ENCODE measurements around the gene MAPT.
A peak's percentile ranks its signal among the peaks of the same experiment; 100 is the strongest.

MAPT gene

DNA sequence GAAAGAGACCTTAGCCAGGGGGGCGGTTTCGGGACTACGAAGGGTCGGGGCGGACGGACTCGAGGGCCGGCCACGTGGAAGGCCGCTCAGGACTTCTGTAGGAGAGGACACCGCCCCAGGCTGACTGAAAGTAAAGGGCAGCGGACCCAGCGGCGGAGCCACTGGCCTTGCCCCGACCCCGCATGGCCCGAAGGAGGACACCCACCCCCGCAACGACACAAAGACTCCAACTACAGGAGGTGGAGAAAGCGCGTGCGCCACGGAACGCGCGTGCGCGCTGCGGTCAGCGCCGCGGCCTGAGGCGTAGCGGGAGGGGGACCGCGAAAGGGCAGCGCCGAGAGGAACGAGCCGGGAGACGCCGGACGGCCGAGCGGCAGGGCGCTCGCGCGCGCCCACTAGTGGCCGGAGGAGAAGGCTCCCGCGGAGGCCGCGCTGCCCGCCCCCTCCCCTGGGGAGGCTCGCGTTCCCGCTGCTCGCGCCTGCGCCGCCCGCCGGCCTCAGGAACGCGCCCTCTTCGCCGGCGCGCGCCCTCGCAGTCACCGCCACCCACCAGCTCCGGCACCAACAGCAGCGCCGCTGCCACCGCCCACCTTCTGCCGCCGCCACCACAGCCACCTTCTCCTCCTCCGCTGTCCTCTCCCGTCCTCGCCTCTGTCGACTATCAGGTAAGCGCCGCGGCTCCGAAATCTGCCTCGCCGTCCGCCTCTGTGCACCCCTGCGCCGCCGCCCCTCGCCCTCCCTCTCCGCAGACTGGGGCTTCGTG lies at the start of gene MAPT:
MAPT (plus strand) TSS at position 533 of the 763 bp plus-strand sequence. CDS start 67,784 bp downstream, outside the sequence.
- DNase-seq (ENCODE audit: low read depth in 2 of 2, low spot score in 1 of 2) = peak; percentile 44 to 69

DNA sequence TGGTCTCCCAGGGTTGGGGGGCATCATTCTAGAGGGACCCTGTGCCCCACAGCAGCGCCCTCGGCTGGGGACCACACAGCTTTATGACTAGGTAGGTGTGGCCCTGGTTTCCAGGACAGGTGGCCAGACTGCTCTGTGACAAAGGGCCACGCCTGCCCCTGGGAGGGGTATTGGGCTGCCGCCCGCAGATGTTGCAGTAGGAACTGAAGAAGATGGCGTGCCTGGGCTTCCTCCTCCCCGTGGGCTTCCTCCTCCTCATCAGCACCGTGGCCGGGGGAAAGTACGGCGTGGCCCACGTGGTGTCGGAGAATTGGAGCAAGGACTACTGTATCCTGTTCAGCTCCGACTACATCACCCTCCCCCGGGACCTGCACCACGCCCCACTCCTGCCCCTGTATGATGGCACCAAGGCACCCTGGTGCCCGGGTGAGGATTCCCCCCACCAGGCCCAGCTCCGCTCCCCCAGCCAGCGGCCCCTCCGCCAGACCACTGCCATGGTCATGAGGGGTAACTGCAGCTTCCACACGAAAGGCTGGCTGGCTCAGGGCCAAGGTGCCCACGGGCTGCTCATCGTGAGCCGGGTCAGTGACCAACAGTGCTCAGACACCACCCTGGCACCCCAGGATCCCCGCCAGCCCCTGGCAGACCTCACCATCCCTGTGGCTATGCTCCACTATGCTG lies 49.5 kb upstream of the MAPT start, which contains the start of gene SPPL2C:
SPPL2C (plus strand) TSS at position 187 of the 681 bp plus-strand sequence; CDS start at position 213, 26 bp downstream.
- DNase-seq (ENCODE audit: low read depth in 2 of 2, low spot score in 1 of 2) = no peak

DNA sequence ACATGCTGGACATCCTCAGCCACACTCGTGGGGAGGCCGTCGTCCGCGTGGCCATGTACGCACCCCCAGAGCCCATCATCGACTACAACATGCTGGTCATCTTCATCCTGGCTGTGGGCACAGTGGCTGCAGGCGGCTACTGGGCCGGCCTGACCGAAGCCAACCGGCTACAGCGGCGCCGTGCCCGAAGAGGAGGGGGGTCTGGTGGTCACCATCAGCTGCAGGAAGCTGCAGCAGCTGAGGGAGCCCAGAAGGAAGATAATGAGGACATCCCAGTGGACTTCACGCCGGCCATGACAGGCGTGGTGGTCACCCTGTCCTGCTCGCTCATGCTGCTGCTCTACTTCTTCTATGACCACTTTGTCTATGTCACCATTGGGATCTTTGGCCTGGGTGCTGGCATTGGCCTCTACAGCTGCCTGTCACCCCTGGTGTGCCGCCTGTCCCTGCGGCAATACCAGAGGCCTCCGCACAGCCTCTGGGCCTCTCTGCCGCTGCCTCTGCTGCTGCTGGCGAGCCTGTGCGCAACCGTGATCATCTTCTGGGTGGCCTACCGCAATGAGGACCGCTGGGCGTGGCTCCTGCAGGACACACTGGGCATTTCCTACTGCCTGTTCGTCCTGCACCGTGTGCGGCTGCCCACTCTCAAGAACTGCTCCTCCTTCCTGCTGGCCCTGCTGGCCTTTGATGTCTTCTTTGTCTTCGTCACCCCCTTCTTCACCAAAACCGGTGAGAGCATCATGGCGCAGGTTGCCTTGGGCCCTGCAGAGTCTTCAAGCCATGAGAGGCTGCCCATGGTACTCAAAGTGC lies 48.8 kb upstream of the MAPT start:
- no peak for DNase-seq (ENCODE audit: low read depth in 2 of 2, low spot score in 1 of 2)

DNA sequence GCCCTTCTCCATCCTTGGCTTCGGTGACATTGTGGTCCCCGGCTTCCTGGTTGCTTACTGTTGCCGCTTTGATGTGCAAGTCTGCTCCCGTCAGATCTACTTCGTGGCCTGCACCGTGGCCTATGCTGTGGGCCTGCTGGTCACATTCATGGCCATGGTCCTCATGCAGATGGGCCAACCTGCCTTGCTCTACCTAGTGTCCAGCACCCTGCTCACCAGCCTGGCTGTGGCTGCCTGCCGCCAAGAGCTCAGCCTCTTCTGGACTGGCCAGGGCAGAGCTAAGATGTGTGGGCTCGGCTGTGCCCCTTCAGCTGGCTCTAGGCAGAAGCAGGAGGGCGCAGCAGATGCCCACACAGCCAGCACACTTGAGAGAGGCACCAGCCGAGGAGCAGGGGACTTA lies 48.1 kb upstream of the MAPT start:
- DNase-seq (ENCODE audit: low read depth in 2 of 2, low spot score in 1 of 2) = no peak

DNA sequence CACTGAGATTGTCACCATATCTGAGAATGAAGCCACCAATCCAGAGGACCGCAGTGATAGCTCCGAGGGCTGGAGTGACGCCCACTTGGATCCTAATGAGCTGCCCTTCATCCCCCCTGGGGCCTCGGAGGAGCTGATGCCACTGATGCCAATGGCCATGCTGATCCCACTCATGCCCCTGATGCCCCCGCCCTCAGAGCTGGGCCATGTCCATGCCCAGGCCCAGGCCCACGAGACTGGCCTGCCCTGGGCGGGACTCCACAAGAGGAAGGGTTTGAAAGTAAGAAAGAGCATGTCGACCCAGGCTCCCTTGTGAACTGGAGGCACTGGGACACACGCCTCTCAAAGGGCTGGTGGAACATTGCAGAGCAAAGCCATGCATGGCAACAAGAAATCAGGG lies 47.7 kb upstream of the MAPT start:
- DNase-seq (ENCODE audit: low read depth in 2 of 2, low spot score in 1 of 2) = no peak

DNA sequence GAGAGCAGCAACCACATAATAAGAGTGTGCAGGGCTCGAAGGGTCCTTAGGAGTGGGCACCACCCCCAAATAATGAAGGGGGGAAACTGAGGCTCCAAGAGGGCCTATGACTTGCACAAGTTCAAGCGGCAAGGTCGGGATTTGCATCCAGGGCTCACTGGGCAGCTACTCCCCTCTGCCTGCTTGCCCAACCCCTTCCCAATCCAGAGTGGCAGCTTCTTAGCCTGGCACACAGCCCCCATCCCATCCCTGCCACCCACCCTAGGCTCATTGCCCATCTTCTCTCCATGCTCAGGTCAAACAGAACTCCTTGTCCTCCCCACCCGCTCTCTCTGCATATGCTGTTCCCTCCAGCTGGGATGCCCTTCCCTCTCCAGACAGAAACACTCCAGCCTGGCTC lies 47.3 kb upstream of the MAPT start:
- no peak for DNase-seq (ENCODE audit: low read depth in 2 of 2, low spot score in 1 of 2)

DNA sequence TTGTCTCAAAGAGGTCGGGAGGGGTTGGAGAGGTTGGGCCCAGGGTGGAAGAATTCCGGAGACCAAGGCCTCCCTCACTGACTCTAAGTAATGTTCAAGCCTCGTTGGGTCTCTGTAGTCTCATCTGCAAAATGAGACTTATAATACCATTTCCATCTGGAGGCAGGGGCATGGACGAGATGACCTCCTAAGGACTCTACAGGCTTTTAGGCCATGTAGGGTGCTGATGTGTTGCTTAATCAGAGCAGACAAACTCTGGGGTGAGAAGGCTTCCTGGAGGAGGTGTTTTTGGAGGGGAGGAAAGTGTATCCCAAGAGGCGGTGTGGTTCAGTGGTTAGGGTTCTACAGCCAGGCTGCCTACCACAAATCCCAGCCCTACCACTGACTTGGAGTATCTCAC lies 46.6 kb upstream of the MAPT start:
- no peak for DNase-seq (ENCODE audit: low read depth in 2 of 2, low spot score in 1 of 2)

DNA sequence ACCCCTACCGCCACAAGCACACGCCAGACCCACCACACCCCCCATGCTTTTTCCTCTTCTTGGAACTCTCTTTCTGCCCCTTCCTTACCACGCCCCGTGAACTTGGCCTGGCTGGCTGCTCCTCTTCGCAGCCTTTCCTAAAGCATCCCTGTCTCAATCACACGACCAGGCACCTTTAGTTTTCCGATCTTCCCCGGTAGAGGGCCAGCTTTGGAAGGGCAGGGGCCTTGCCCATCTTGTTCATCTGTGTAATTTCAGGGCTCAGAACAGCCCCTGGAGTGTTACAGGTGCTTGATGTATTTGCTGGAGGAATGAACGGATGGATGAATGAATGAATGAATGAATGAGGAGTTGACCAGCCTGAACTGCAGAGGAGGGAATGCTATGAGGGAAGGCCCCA lies 45.9 kb upstream of the MAPT start:
- DNase-seq (ENCODE audit: low read depth in 2 of 2, low spot score in 1 of 2) = no peak

DNA sequence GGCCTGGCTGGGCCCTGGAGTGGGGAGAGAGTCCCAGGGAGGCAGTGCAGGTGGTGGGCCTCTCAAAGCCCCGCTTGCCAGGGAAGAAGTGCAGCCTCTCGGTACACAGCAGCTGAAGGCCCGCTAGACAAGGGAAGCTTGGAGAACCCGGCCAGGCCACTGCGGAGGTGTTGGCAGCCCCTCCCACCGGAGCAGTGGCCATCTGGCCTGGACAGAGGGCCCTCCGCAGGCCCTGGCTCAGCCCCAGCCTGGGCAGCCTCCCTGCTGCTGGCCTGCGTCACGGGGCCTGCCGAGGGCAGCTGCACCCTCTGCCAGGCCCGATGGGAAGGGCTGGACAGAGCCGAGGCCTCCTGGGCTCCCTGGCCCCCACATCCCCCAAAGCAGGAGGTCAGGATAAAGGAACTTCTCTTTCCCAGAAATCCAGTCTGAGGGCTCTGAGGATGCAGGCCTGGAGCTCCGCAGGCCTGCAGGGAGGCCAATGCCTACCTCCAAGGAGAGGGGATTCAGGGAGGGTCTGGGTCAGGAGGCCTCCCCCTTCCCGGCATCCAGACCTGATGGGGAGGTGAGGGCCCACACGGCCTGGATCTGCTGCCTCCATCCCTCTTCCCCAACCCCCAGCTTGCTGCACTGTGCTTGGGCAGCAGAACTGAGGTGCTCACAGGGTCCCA lies 45.4 kb upstream of the MAPT start:
- DNase-seq (ENCODE audit: low read depth in 2 of 2, low spot score in 1 of 2) = no peak

DNA sequence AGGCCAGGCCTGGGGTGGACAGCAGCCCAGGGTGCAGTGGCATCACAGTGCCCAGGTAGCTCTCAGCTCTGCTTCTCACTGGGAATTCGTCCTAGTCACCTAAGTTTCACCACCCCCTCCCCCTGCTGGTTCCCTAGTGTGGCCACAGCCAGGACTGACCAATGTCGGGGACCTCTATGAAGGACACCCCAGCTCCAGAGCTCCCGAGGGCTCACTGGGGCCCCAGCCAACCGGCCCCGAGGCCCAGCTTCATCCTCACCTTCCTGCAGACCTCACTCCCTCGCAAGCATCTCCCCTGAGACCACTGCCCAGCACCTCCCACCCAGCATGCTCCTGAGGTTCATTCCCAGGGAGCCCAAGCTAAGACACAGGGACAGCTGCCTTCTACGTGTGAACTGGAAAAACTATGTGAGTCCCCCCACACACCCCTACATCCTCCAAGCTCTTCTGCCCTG lies 44.8 kb upstream of the MAPT start:
- DNase-seq (ENCODE audit: low read depth in 2 of 2, low spot score in 1 of 2) = no peak

DNA sequence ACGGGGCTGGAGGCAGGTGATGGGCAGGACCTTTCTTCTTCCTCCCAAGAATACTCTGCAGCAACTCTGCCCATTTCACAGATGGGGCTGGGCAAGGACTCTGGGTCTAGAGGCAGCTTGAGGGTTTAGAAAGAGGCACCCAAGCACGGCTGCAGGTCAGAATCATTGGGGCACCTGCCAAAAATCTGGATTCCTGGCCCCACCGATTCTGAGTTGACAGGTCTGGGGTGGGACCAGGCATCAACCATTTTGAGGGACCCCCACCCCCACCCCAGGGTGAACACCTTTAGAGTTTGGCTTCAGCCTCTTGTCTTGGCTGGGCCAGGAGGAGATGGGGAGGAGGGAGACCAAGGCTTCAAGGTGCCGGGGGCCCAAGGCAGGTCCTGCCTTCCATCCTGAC lies 44.3 kb upstream of the MAPT start:
- DNase-seq (ENCODE audit: low read depth in 2 of 2, low spot score in 1 of 2) = no peak

DNA sequence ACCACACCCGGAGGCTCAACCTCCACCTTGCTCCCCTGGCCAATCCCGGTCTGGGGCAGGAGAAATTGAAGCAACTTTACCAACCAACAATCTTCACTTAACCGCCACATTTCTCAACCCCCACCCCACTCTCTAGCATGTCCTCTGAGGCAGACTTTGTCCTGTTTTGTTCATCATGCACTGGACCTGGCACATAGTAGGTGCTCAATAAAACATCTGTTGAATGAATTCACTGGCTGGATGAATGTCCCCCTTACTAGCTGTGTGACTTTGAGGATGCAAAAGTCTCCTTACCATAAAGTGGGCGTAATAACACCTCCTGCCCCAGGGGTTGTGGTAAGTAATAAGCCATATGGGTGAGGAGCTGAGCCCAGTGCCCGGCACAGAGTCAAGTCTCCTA lies 43.9 kb upstream of the MAPT start:
- DNase-seq (ENCODE audit: low read depth in 2 of 2, low spot score in 1 of 2) = no peak

DNA sequence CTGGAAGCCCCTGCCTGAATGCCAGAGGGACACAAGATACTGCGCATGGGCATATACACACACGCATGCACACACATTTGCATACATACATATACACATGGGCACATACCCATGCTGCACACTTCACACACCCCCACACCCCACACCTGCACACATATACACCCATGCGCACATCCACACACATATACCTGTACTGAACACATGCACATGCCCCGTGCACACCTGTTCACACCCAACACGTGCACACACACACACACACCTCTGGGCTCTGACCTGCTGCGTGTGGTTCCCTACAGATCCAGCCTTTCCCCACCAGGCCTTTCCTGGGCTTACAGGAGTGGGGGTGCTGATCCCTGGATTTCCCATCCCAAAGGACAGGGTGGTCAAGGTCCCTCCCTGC lies 43.3 kb upstream of the MAPT start:
- no peak for DNase-seq (ENCODE audit: low read depth in 2 of 2, low spot score in 1 of 2)

DNA sequence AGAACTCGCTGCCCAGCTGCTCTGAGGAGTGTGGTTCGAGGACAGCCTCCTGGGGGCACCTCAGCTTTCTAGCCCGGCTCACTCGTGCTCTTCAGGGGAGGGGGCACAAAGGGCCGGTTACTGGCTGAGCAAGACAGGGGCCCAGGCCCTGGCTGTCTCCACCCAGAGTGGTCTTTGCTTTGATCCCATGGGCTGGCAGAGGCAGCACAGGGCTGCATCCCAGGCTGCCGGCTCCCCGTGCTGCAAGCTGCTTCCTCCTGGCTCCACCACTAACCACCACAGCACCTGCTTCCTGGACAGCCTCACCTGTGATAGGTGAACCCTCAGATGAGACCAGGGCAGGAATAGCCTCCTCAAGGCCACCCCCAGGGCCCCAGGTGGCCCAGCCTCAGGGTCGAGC lies 42.9 kb upstream of the MAPT start:
- no peak for DNase-seq (ENCODE audit: low read depth in 2 of 2, low spot score in 1 of 2)

DNA sequence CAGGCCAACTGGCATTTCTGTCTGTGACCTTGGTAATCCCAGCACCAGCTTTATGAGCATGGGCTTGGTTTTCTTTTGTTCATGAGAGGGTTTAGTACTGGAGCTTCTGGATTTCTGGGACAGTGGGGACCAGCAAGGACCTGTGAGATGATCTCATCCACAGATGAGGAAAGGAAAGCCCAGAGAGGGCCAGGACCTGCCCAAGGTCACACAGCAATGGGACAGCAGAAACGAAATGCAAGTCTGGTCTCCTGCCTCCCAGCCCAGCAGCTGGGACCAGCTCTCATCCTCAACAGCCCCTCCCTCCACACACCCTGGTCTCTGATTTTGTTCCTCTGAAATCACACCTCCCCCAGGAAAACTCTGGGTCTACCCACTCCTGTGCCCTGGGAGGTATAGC lies 42.5 kb upstream of the MAPT start:
- no peak for DNase-seq (ENCODE audit: low read depth in 2 of 2, low spot score in 1 of 2)

DNA sequence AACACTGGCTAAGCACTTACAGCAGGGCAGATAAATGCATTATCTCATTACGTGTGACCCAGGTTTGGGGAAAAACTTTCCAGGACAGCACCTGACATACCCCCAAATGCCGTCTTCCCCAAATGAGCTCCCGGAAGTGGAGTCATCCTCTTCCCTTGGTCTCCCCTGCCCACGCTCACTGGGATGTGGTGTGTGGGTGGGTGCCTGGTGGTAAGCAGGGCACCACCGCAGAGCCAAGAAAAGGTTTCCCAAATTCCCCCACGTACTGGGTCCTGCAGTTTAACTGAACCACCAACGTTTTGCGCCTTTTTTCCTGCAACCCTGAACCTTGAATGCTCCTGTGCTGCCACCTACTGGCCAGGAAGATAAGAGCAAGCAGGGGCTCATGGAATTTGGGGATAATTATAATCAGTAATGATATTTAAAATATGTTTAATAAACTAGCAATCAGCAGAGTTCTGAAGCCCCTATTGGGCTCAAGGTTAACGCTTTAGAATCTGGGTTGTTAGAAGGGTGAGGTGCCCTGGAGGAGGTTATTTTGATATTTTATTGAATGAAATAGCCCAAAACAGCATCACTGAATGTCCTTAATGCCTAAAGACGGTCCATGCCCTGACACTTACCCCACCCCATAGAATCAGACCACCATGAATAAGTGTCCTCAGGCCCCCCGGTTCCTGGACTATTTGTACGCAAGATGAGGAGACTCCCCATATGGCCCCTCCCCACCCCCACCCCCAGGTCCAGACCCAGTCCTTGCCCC lies 41.6 kb upstream of the MAPT start:
- DNase-seq (ENCODE audit: low read depth in 2 of 2, low spot score in 1 of 2) = peak; percentile 13 to 33

DNA sequence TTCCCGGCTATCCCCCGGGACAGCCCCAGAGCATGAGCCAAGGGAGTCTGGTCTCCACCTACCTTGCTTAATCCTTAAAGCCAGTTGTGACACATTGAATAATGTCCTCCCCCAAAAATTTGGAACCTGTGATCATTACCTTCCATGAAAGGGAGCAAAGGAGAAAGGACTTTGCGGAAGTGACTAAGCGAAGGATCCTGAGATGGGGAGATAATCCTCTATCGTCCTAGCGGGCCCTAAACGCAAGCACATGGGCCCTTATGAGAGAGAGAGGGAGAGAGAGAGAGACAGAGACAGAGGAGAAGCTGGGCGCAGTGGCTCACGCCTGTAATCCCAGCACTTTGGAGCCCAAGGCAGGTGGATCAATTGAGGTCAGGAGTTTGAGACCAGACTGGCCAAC lies 40.1 kb upstream of the MAPT start:
- DNase-seq (ENCODE audit: low read depth in 2 of 2, low spot score in 1 of 2) = no peak

DNA sequence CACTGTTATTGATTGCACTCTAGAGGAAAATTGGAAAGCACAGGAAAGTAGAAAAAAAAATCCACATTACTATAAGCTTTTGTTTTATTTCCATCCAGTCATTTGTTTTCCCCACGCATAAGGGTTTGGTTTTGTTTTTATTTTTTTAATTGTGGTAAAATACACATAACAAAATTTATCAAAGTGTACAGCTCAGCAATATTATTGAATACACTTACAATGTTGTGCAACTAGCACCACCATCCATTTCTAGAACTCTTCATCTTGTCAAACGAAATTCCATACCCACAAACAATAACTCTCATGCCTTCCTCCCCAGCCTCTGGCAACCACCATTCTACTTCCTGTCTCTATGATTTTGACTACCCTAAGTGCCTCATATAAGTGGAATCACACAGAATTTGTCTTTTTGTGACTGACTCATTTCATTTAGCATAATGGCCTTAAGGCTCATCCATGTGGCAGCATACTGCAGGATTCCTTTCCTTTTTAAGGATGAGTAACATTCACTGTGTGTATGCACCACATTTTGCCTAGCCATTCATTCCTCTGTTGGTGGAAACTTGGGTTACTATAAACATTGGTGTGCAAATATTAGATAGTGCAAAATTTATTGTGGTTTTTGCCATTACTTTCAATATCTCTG lies 38.5 kb upstream of the MAPT start:
- DNase-seq (ENCODE audit: low read depth in 2 of 2, low spot score in 1 of 2) = no peak

DNA sequence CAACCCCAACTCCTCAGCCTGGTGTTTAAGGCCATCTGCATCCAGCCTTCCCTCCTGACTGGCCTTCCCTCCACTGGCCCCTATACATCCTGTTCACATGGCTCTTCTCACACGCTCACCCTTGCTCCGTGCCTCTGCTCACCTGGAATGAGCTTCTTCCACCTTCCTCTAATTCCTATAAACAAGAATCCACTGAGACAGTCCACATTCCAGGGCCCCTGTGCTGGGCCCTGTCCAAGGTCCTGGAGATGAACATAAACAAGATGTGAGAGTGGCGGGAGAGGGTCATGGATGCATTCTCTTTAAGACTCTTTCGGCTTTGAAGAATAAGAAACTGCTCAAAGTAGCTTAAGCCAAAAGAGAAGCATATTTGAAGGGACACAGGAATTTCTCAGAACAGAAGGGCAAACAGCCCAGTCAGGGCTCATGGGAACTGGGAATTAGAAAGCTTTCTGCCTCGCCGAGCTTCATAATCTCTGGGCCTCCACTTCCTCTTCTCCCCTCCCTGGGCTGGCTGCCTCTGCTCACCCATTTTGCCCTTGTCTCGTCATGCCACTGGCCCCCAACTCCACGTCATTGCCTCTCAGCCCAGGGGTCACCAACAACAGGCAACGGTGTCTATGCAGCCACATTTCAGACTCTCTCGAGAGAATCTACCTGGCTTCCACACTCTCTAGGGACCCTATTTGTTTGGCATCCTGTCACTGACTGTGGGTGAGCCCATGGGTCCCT lies 36.2 kb upstream of the MAPT start:
- DNase-seq (ENCODE audit: low read depth in 2 of 2, low spot score in 1 of 2) = no peak
